Tibial nerve (tissue), 3 donors: ENCODE results near the gene ZNF423.

Experiments
- POLR2A ChIP-seq, 2 donors: fragments of 450-650 bp; IDR thresholded peaks; one replicate each; pipeline ENCODE4 v1.6.1; 2017; ENCODE audit warnings: antibody characterized with exemption in 2 of 2, mild to moderate bottlenecking in 2 of 2, moderate library complexity in 2 of 2
- TF ChIP-seq, protein P1 (sequence below), 5 experiments: fragments of 200-600 bp in 3 of 5; fragments of 450-650 bp in 2 of 5; sonication (generic) in 3 of 5; IDR thresholded peaks; one replicate each; pipeline ENCODE4 v1.5.1; 2016 to 2019; ENCODE audit warnings: antibody characterized with exemption in 5 of 5, mild to moderate bottlenecking in 3 of 5, moderate library complexity in 2 of 5

DNA sequence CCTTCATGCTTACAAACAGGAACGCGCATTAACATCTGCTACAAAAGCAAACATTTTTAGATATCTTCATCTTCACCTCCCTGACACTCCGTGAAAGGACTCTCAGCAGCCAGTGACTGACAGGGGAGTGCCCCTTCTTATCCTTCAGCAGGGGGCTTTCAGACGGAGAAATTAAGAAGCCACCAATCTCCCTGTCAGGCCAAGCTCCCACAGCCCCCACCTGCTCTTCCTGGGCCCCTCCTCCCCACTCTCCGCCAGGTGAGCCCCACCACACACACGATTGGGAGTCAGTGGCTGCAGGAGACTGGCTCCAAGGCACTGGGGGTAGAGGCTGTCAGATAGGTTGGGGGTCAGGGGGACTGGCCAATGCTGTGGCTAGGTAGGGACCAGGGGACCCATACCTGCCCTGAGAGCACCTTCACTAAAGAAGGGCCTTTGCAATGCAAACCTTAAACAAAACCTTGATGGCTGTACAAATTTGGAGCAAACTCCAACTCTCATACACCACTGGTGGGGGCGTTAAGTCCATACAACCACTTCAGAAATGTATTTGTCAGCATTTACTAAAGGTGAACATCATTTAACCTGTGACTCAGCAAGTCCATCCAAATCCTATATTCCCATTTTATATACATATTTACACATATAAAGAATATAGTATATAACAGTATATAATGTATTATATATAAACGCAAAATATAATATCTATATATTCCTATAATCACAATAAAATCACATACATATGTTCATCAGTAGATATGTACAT, 232.2 kb downstream of the ZNF423 start:
- TF ChIP-seq, protein P1, sequence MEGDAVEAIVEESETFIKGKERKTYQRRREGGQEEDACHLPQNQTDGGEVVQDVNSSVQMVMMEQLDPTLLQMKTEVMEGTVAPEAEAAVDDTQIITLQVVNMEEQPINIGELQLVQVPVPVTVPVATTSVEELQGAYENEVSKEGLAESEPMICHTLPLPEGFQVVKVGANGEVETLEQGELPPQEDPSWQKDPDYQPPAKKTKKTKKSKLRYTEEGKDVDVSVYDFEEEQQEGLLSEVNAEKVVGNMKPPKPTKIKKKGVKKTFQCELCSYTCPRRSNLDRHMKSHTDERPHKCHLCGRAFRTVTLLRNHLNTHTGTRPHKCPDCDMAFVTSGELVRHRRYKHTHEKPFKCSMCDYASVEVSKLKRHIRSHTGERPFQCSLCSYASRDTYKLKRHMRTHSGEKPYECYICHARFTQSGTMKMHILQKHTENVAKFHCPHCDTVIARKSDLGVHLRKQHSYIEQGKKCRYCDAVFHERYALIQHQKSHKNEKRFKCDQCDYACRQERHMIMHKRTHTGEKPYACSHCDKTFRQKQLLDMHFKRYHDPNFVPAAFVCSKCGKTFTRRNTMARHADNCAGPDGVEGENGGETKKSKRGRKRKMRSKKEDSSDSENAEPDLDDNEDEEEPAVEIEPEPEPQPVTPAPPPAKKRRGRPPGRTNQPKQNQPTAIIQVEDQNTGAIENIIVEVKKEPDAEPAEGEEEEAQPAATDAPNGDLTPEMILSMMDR (IDR thresholded peaks at IDR 0.05) = no peak
- no peak for TF ChIP-seq POLR2A (IDR thresholded peaks at IDR 0.05)
